GM12891 (cell line): ENCODE results near the gene LSM3.

ENCODE experiments used
- PAX5 ChIP-seq: IDR thresholded peaks from 2 replicates; pipeline ENCODE4 v1.6.1; 2011; ENCODE audit warnings: low read length, moderate library complexity, mild to moderate bottlenecking; ENCODE audit not compliant: insufficient read depth, severe bottlenecking
- POLR2A ChIP-seq: IDR thresholded peaks from 2 replicates; pipeline ENCODE4 v1.6.1; 2011; ENCODE audit warnings: low read depth, low read length, control low read depth
- POLR2AphosphoS5 ChIP-seq: IDR thresholded peaks from 2 replicates; pipeline ENCODE4 v1.6.1; 2011; ENCODE audit warnings: low read depth, low read length, control low read depth
- POU2F2 ChIP-seq: IDR thresholded peaks from 2 replicates; pipeline ENCODE4 v1.6.1; 2011; ENCODE audit warnings: low read depth, mild to moderate bottlenecking, control low read depth, low read length, moderate library complexity
- SPI1 ChIP-seq: IDR thresholded peaks from 2 replicates; pipeline ENCODE4 v1.6.1; 2011; ENCODE audit warnings: low read depth, low read length, control low read depth
- TAF1 ChIP-seq: IDR thresholded peaks from 2 replicates; pipeline ENCODE4 v1.6.1; 2011; ENCODE audit warnings: low read depth, low read length, control low read depth

DNA sequence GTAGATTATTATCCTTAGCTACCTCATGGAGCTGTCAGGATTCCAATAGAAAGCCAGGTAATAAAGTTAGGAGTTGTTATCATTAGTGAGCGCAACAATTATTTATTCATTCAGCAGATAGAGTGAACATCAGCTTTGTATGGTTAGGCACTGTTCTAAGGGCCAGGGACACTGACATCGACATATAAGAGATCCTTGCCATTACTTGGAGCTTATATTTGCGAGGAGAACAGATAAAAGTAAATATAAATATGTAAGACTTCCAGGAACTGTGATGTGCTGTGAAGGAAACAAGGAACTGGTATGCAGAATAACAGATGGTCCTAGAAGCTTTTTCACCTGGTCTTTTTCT lies 473 bp downstream of the LSM3 start:
- TF ChIP-seq POLR2AphosphoS5, result no peak
- no peak for TF ChIP-seq POLR2A
- TF ChIP-seq SPI1, result no peak
- no peak for TF ChIP-seq TAF1
- no peak for TF ChIP-seq PAX5
- TF ChIP-seq POU2F2, result no peak
